BE2C (cell line): ENCODE results near the gene CCDC178.

Experiments used
- DNase-seq: peaks from one replicate; pipeline ENCODE4 v3.0.0-alpha.2; 2020
- H3K27me3 ChIP-seq: fragments of 250-450 bp; sonication (Bioruptor Pico); 2 replicates; pipeline ENCODE4 v1.5.1; 2020; ENCODE audit warnings: mild to moderate bottlenecking
- H3K36me3 ChIP-seq: fragments of 250-450 bp; sonication (Bioruptor Pico); 2 replicates; pipeline ENCODE4 v1.5.1; 2020; ENCODE audit warnings: mild to moderate bottlenecking
- H3K4me1 ChIP-seq: fragments of 250-450 bp; sonication (Bioruptor Pico); 2 replicates; pipeline ENCODE4 v1.5.1; 2020
- H3K4me3 ChIP-seq: 2 replicates; pipeline ENCODE4 v1.5.1; 2011; ENCODE audit warnings: low read depth, low read length
- H3K9me3 ChIP-seq: fragments of 250-450 bp; sonication (Bioruptor Pico); 2 replicates; pipeline ENCODE4 v1.5.1; 2020
- TF ChIP-seq, protein P1 (sequence below): IDR thresholded peaks from 2 replicates; pipeline ENCODE4 v1.5.1; 2012; ENCODE audit warnings: mild to moderate bottlenecking, low read depth, low read length

CCDC178 gene

DNA sequence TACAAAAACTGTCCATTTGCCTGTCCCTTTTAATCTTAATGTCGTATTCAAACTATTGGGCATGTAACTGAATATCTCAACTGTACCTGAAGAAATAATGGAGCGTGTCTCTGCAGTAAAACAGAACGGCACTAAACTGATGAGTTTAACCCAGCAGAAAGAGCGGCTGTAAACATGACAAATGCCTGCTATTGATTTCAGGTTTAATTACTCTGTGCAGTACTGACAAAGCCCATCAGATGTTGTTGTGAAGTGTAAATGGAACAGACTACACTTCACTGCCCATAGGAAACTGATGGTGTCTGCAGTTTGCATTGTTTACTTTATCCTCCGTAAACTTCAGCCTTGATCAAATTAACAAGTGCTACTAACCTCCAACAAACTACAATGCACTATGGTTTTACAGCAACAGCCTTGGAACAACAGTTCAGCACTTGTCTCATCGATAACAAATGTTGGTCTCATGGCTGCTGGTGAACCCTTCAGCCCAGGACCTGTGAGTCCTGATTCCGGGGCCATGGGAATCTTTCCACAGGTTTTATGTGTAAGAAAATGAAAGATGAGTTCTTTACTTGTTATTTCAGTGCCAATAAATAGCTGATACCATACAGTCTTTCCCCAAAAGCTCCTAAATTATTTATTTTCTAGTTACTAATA, 316.5 kb downstream of the CCDC178 start:
- no peak for DNase-seq
- Histone ChIP-seq H3K9me3 (no peaks in the 10 kb centered on the region), H3K4me1 (no peaks in the 10 kb centered on the region), H3K27me3 (no peaks in the 10 kb centered on the region), H3K4me3 (no peak overlapping the region), H3K36me3 (no peaks in the 10 kb centered on the region)
- TF ChIP-seq, protein P1, sequence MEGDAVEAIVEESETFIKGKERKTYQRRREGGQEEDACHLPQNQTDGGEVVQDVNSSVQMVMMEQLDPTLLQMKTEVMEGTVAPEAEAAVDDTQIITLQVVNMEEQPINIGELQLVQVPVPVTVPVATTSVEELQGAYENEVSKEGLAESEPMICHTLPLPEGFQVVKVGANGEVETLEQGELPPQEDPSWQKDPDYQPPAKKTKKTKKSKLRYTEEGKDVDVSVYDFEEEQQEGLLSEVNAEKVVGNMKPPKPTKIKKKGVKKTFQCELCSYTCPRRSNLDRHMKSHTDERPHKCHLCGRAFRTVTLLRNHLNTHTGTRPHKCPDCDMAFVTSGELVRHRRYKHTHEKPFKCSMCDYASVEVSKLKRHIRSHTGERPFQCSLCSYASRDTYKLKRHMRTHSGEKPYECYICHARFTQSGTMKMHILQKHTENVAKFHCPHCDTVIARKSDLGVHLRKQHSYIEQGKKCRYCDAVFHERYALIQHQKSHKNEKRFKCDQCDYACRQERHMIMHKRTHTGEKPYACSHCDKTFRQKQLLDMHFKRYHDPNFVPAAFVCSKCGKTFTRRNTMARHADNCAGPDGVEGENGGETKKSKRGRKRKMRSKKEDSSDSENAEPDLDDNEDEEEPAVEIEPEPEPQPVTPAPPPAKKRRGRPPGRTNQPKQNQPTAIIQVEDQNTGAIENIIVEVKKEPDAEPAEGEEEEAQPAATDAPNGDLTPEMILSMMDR = no peak

DNA sequence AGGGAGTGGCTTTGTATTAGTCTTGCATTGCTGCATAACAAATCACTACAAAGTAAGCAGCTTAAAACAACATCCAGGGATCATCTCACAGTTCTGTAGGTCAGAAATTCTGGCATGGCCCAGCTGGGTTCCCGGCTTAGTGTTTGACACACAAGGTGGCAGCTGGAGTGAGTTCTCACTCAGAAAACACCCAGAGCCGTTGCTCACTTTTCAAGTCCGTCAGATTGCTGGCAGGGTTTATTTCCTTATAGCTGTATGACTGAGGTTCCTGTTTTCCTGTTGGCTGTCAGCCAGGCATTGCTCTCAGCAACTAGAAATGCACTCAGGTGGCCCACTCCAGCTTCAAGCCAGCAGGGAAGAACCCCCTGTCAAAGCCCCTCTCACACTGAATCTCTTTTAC, 324.1 kb downstream of the CCDC178 start:
- H3K36me3 ChIP-seq = no peaks in the 10 kb centered on the region
- no peak for DNase-seq
- H3K27me3 ChIP-seq = no peaks in the 10 kb centered on the region
- H3K9me3 ChIP-seq = no peaks in the 10 kb centered on the region
- TF ChIP-seq, protein P1 = no peak
- H3K4me1 ChIP-seq = no peaks in the 10 kb centered on the region
- no peak overlapping the region for H3K4me3 ChIP-seq

DNA sequence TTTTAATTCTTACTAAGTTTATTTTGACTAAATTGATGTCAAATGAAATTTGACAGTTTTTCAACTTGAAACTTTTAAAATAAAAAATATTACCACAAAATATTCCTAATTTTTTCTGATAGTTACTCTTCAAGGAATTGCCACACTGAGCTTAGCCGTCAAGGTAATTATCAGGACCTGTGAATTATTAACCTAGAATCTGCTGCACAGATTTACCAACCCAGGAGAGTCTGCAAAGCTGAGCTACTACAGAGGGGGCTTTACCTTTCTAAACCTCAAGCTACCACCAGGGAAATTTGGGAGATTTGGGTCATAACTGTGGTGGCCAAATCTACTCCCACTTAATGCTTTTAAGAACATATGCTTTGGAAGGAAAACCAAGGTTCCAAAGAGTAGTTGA, 324.6 kb downstream of the CCDC178 start:
- no peak for DNase-seq
- Histone ChIP-seq H3K9me3 (no peaks in the 10 kb centered on the region), H3K27me3 (no peaks in the 10 kb centered on the region), H3K36me3 (no peaks in the 10 kb centered on the region), H3K4me3 (no peak overlapping the region), H3K4me1 (no peaks in the 10 kb centered on the region)
- TF ChIP-seq, protein P1 = no peak

DNA sequence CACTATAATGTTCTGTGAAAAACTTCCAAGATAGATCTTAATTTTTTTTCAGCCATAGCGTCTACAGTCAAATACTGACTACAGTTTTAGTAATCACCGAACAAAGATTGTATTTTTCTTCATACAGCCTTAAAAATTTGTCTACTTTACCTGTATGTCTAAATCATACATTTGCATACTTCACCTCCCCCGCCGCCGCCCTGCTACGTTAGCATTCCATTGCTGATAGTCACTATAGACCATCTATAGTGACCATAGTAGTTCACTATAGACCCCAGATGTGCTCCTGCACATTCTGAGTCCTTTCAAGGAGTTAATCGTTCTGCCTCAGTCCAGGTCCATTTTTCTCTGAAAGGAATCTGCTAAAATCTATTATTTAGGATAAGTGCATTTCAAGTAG, 325.0 kb downstream of the CCDC178 start:
- Histone ChIP-seq H3K36me3 (no peaks in the 10 kb centered on the region), H3K4me3 (no peak overlapping the region), H3K4me1 (no peaks in the 10 kb centered on the region), H3K27me3 (no peaks in the 10 kb centered on the region), H3K9me3 (no peaks in the 10 kb centered on the region)
- TF ChIP-seq, protein P1 = no peak
- no peak for DNase-seq

DNA sequence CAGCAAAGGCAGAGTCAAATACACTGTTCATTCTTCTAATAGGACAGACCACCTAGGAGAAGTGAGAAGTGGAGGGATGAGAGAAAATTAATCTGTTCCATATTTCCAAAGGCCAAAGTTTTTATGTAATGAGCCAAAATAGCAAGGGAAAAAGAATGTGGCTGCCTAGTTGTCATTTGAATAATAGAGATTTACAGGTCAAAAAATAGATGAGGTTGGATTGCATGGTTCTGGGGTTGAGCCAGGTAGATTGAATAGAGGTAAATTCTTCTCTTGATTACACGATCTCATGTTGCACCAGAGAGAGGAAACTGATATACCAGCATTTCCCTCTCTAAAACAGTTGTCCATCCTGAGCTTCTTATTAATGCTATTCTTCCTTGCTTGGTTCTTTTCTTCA, 325.8 kb downstream of the CCDC178 start:
- DNase-seq = no peak
- H3K4me1 ChIP-seq = no peaks in the 10 kb centered on the region
- no peak overlapping the region for H3K4me3 ChIP-seq
- no peaks in the 10 kb centered on the region for H3K9me3 ChIP-seq
- no peaks in the 10 kb centered on the region for H3K36me3 ChIP-seq
- TF ChIP-seq, protein P1 = no peak
- H3K27me3 ChIP-seq = no peaks in the 10 kb centered on the region

DNA sequence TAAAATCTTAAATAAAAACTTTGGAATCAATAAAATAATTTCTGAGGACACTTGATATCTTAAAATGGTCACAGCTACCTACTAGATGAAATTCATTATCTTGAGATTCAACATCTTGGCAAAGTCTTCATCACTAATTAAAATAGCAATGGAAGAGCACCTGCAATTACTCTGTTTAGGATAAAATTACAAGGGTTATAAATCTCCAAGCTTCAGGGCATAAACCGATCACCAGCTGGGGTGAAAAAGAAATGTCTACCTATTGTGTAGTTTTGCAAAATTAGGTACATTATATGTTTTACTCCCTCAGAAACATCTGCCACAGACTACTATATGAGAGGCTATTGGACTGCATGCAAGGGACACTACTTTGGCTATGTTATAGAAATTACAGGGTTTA, 327.1 kb downstream of the CCDC178 start:
- Histone ChIP-seq H3K9me3 (no peaks in the 10 kb centered on the region), H3K27me3 (no peaks in the 10 kb centered on the region), H3K4me1 (no peaks in the 10 kb centered on the region), H3K36me3 (no peaks in the 10 kb centered on the region), H3K4me3 (no peak overlapping the region)
- TF ChIP-seq, protein P1 = no peak
- no peak for DNase-seq
